Inflammatory macrophage treated with lipopolysaccharide for 4 hours (primary cell): Measurements from ENCODE around the gene ATP5ME.

Experiments
- DNase-seq: peaks from one replicate; pipeline ENCODE4 v3.0.0-alpha.2; 2020

ATP5ME gene

DNA sequence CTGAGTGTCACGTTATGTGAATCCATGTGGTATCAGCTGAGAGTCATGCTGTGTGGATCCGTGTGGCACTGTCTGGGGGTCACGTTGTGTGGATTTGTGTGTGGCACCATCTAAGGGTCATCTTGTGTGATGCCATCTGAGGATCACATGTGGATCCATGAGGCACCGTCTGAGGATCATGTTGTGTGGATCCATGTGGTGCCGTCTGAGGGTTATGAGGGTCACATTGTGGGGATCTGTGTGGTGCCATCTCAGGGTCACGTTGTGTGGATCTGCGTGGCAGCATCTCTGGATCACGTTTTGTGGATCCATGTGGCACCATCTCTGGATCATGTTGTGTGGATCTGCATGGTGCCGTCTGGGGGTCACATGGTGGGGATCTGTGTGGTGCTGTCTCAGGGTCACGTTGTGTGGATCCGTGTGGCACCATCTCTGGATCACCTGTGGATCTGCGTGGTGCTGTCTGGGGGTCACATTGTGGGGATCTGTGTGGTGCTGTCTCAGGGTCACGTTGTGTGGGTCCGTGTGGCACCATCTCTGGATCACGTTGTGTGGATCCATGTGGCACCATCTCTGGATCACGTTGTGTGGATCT, 41.8 kb downstream of the ATP5ME start:
- no peak for DNase-seq

DNA sequence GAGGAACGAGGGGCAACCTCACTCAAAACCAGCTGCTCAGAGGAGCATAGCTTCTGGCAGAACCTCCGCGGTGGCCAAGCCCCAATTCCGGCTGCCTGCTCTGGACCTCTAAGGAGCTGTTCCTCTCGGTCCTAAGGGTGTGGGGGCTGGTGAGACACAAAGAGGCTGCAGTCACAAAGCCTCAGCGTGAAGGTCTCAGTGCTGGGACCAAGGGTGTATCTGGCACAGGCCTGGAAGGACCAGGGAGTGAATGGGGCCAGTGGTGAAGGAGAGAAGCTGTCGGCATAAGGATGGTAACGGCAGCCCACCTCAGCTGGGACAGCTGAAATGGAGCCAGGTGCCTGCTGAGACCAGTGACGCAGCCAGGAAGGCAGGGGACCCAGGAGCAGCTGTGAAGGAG, 43.4 kb downstream of the ATP5ME start:
- no peak for DNase-seq

DNA sequence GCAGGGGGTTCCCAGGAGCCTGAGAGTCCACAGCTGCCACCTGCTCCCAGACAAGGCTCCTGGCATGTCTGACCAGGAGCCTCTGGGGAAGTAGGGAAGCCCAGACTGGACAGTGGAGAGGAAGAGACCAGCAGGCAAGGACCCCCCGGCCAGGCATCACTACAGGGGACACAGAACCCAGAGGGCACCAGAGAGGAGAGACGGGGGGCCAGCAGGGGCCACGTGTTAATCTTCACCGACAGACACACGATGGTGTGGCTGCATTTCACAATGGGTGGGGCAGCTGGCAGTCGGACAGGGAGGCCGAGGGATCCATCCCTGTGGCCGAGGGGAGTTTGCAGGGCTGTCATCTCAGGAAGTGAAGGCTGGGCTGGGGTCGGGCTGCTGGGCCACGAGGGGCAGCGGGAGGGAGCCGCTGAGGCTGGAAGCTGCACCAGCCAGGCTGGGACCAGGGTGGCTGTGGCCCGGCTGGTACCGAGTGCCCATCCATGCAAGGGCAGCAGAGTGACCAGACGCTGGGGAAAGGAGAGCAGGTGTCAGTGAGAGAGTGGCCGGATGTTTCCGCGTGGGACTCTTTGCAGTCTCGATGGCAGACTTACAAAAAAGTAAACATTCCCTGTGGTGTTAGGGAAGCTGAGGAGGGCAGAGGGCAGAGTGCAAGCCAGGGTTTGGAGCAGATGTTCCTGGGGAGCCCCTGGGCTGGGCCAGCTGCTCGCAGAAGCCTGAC, 44.0 kb downstream of the ATP5ME start:
- DNase-seq, result no peak

DNA sequence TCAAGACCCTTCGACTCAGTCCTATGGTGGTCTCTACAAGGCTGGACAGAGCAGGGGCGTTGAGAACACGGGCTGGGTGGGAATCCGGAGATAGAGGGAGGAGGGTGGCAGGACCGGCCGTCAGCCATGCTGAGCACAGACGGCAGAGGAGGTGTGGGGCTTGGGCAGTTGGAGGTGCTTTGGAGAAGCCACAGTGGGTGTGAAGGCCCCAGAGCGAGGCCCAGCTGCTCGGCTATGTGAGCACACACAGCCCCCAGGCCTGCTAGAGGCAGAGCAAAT, 44.5 kb downstream of the ATP5ME start:
- no peak for DNase-seq

DNA sequence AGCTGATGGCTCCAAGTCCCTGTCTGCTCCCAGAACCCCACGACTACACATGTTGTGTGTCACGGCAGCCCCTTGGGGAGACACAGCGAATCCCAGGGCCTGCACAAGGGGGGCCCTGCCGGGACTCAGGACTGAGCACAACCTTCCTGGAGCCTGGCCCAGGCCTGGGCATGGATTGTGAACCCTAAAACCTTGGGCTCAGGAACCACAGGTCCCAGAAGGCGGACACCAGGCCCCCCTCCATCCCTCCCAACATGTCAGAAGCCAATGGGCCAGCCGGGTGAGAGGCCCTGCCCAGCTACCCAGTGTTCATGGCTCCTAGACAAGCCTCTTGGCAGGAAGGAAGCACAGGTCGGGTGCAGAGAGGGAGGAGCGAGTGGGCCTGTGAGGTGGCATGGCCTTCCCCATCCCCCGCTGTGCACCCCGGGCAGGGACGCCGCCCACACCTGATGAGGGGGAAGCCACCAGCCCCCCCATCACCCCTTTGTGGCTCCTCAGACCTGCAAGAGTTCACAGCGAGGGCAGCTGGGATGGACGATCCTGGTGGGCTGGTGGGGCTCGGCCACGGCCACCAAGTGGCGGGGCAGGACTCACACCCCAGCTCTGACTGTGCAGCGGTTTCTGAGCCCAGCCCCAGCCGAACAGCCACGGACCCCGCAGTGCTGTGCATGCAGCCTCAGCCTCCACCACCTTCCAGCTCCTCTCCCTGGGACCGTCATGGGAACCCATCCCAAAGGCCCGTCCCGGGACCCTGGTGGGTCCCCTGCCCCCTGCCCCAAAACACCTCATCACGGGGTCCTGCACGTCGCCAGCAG, 45.0 kb downstream of the ATP5ME start:
- DNase-seq, result no peak

DNA sequence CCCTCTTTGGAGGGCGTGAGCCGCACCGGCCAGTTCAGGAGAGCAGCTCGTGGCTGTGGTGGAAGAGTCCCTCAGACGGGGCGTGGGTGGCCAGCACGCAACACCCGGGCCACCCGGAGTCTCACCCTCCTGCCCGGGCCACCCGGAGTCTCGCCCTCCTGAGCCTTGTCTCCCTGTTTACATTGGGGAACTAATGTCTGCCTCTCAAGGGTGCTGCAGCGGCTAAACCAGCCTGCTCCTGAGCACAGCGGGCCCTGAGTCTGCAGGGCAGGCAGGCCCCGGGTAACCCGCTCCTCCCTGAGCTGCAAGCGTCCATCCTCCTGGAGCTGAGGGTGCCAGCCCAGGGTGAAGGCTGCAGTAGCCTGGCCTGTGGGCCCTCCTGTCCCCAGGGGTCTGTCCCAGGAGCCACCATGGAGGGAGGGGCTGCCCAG, 45.8 kb downstream of the ATP5ME start:
- DNase-seq, result no peak

DNA sequence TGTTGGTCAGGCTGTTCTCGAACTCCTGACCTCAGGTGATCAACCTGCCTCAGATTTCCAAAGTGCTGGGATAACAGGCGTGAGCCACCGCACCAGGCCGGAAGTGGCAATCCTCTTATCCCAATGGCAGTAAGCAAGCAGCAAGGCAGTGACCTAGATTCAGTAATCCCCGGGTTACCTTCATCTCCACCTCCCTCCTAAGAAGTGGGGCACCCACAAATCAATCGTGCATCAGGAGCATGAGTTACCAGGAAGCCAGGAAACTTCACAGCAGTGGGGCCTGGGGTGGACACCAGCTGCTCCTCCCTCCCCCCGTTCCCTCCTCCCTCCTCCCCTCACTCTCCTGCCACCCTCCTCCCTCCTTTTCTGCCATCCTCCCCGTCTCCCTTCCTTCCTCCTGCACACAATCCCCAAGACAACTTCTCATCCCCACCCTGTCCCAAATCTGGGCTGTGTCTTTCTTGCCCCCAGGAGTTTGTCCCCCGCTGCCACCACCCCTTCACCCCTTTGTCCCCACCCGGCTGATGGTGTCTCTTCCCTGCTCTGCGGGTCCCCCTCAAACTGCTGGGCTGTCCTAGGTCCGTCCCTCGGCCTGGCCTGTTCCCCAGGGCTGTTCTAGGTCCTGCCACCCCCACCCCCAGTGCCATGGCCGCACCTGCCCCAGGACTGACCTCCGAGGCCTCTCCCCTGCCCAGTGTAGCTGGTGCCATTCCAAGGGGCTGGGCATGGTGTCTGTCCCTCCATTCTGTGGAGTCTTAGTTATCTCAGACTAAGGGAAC, 46.5 kb downstream of the ATP5ME start:
- no peak for DNase-seq

DNA sequence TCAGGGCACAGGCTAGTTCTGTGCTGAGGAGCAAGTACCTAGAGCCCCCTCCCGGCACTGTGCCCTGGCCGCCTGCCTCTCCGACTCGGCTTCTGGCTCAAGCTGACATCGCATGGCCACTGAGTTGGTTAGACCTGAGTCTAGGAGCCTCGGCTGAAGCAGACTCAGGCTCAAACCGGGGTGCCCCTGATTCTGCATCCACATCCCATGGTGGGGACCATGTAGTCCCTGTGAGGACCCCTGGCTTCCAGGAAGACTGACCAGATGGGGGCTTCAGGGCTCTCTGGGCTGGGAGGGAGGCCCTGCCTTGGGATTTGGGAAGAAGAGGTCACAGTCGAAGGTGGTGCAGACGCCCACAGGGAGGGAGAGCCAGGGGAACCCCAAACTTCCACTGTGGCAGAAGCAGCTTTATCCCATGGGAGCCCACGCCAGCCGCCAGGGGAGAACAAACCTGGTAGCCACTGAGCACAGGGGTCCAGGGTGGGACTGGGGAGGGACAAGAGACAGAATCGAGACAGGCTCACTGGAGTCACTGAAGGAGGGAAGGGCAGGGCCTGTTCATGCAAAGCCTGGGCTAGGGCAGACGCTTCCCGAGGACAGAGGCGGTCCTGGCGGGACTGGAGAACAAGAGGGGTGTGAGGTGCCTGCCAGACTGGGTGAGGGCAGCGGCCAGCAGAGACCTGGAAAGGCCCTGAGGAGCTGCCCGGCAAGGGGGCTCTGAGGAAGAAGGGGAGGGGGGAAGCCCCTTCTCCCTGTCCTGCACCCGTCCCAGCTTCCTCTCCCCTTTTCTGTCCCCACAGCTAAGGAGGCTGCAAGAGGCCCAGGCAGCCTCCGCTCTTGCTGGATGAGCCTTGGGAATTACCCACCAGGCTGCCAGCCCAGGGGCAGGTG, 47.6 kb downstream of the ATP5ME start:
- DNase-seq, result no peak

DNA sequence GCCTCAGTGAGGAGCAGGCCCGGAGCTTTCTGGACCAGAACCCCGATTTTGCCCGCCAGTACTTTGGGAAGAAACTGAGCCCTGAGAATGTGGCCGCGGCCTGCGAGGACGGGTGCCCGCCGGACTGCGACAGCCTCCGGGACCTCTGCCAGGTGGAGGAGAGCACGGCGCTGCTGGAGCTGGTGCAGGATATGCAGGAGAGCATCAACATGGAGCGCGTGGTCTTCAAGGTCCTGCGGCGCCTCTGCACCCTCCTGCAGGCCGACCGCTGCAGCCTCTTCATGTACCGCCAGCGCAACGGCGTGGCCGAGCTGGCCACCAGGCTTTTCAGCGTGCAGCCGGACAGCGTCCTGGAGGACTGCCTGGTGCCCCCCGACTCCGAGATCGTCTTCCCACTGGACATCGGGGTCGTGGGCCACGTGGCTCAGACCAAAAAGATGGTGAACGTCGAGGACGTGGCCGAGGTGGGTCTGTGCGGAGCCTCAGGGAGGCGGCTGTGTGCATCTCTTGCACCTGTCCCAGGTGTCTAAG, 48.4 kb downstream of the ATP5ME start:
- no peak for DNase-seq

DNA sequence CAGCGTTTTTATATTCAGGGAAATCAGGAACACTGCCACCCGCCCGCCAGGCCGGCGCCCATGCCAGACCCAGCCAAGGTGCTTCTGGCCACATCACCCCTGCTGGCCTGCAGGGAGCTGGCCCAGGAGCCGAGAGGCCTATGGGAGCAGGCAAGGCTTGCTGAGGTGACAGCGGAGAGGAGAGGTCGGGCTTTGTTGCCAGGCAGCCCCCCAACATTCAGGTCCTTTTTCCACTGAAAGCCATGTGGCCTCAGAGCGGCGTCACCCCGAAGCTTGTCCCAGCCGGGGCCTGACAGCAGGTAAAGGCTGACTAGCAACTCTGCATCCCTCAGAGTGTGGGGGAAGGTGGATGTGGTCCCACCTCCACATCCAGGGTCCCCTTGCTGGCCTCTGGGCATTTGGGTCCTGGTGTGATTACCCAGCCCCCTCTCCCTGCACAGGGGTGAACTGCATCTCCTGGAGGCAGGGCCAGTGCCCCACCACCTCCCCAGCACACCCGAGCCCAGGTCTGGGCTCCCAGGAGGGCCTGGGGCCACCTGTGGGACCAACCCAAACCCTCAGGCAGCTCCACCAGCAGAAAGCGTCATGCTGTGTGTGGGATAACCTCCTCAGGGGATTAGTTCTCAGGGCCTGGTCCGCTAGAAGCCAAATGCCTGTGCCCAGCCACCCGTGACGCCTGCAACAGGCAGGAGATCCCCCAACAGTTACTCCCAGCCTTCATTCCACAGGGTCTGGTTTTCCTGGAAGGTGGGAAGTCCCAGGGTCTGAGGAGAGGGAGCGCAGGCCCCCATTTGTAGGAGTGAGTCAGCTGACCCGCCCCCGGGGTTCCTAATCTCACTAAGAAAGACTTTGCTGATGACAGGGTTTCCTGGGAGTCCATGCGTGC, 49.1 kb downstream of the ATP5ME start, which contains the start of gene PDE6B:
TSS of gene PDE6B (plus strand) at position 869 of the 886 bp plus-strand sequence. CDS start 54 bp downstream, outside the sequence.
- DNase-seq, result no peak

DNA sequence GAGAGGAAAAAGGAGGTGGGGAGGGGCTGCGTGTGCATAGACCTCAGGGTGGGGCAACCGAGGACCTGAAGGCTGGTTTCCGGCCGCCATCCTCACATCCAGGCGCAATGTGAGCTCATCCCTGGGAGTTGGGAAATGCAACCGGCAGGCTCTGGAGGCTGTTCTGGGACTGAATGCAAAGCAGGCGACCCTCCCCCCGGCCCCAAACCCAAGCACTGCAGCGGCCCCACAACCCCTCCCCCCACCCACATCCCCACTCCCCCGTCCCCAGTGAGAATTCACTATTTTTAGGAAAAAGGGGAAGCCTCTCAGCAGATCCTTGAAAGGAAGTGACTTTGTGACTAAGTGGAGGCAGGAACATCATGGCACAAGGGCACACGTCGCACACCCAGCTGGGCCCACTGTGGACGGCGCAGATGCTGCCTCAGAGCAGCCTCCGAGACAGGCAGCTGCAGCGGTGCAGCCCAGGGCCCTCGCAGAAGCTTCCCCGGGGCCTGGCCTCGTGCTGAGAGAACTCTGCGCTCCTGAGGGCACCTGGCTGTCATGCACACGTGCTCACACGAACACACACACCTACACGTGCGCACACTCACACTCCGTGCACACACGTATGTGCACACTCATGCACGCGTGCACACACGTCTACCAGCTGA, 50.0 kb downstream of the ATP5ME start:
- peak; percentile 8 for DNase-seq

DNA sequence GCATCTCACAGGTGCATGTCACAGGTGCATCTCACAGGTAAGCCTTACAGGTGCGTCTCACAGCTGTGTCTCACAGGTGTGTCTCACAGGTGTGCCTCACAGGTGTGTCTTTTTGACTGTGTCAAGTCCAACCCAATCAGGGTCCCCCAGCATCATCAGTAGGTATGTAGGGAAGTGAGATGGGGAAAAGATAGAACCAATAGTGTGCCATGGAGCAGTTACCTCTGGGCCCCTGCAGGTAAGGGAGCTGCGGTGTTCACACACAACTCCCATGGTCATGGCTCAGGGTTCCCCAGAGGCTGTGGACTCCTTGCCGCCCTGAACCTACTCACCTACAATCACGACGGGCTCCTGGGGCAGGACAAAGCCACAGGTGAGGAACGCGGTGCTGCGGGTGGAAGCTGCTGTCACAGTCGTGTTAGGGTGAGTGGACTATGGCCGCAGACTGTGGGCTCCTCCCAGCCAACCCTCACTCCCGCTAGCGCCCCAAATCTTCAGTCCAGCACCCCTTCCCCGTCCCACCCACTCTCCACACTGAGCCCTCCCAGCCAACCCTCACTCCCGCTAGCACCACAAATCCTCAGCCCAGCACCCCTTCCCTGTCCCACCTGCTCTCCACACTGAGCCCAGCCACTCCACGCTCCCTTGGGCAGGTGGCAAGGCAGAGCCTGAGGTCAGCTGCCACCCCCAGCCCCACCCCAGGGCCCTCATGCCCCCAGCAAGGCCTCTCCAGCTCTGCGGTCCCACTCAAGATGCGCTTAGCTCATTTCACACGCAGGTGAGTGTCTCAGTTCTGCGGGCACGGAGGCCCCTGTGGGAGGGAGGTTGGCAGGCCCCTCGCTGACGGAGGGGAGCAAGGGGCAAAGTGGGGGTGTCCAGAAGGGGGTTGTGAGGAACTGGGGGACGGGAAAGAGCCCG, 50.8 kb downstream of the ATP5ME start:
- DNase-seq, result no peak
